GM19463 (cell line): ENCODE measurements around the gene PTPRD.
"Not testable (repeated sequence)": the region's sequence is repeated elsewhere in the genome, so short reads cannot be mapped to it uniquely, and the experiment has no call there.

Experiments
- ATAC-seq: cut with Tn5 transposase; IDR thresholded peaks from one replicate; pipeline ENCODE4 v1.9.1; 2021; ENCODE audit warnings: mild to moderate bottlenecking, moderate library complexity; ENCODE audit not compliant: unreplicated experiment

Gene PTPRD

GRCh38 chr9:9552665-9553064 lies 1060.1 kb downstream of the PTPRD start:
- no peak for ATAC-seq

- ATAC-seq, result no peak
Observed at GRCh38 chr9:9538766-9539165, 1074.0 kb downstream of the PTPRD start.

- no peak for ATAC-seq
Observed at GRCh38 chr9:9538356-9538755, 1074.4 kb downstream of the PTPRD start.

DNA sequence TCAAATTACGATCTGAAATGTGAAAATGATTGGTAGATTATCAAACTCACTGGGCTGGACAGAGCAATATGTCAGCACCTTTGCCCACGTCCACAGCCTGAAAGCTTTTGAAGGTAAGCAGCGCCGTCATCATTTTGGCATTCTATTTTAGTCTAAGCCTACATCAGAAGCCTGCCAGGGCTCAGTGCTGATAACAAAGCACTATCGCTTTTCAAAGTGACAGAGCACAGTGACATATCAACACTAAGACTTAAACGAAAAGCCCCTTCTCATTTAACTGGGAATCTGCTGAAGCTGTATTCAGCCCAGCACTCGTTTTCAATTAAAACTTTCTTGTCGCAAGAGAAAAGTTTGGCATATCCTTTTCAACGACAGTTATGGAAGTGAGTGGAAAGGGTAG lies 1076.3 kb downstream of the PTPRD start:
- ATAC-seq, result no peak

- no peak for ATAC-seq
Observed at GRCh38 chr9:9523476-9524139, 1089.2 kb downstream of the PTPRD start.

DNA sequence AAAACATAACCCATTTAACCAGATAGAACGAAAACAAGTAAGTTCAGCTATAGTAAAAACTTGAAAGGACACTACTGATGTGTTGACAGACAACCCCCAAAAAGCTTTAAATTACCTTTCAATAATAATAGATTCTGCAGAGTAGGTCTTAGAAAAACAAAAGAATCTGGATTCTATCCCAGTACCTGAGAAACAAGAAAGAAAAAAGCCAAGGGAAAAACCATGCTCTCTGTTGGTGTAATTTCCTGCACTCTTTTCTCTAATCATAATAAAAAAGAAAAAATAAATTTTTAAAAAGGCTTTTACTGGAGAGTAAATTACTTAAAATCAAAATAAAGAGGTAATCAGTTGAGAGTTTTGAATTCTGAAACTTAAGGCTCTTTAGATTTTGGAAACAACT lies 1090.4 kb downstream of the PTPRD start:
- no peak for ATAC-seq

GRCh38 chr9:9521033-9521779 lies 1091.6 kb downstream of the PTPRD start:
- no peak for ATAC-seq

GRCh38 chr9:9504869-9505268 lies 1107.9 kb downstream of the PTPRD start:
- ATAC-seq, result no peak

- no peak for ATAC-seq
Observed at GRCh38 chr9:9499546-9499945, 1113.3 kb downstream of the PTPRD start.

DNA sequence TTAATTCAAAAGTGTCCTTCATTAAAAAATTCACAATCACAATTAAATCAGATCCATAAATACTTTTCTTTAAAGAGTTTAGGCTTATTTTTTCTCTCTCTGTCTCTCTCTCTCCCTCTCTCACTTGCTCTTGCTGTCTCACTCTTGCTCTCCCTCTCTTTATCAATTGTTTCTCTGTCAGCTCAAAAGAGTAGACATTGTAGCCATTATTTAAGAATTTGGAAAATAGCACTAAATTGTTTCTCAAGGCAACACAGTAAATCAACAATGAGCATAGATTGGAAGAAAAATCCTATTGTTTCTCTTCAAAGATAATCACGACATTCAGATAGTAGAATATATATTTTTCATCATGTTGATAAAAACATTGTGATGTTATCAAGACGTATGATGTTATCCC lies 1114.0 kb downstream of the PTPRD start:
- no peak for ATAC-seq

GRCh38 chr9:9498128-9498527 lies 1114.7 kb downstream of the PTPRD start:
- ATAC-seq, result no peak

DNA sequence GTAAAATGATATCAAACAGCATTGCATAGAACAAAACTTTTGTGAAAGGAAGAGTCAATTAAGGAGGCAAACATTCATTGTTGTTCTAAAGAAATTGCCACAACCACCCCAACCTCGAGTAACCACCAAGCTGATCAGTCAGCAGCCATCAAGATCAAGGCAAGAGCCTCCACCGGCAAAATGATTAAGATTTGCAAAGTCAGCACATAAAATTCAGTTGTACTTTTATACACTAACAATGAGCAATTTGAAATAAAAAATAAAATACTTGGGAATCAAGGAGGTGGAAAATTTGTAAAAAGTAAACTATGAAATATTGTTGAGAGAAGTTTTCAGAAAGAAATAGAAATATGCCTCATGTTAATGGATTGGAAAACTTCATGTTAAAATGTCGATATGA lies 1118.5 kb downstream of the PTPRD start:
- ATAC-seq, result no peak

GRCh38 chr9:9492506-9492905 lies 1120.3 kb downstream of the PTPRD start:
- ATAC-seq, result no peak

- ATAC-seq, result no peak
Observed at GRCh38 chr9:9489183-9489582, 1123.6 kb downstream of the PTPRD start.

DNA sequence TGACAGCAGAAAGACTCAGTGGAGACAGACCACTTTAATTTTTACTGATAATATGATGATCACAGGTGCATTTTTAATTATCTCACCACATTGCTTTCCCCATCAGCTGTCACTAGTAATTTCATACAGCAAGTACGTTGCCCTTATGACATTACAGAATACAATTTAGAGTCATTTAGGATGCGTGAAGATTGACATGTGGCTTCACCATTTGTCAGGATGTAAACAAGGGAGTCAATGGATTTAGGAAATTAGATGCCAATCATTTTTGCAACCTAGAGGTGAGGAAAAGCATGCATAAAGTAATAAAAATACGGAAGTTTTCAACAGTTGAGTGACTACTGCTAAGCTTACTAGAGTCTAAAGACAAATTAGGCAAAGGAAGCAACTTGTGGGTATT lies 1129.6 kb downstream of the PTPRD start:
- no peak for ATAC-seq

DNA sequence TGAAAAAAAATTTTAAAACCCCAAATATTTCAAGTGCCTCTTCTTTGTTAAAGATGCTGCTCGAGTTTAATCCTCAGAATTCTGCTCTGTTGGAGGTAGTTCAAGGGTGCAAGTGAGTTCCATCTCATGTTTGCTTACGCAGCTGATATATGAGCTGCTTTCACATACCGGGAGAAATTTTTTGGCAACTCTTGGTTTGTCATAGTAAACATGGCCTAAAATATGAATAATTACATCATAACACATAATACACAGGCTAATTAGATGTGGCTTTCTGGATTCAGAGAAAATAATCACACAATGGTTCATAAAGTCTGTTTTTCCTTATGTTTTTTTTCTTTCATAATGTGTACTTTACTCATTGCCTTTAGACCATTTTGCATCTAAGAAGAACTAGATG lies 1134.1 kb downstream of the PTPRD start:
- ATAC-seq, result no peak

GRCh38 chr9:9469271-9469670 lies 1143.5 kb downstream of the PTPRD start:
- no peak for ATAC-seq

- not testable (repeated sequence) for ATAC-seq
Observed at GRCh38 chr9:9441874-9442273, 1170.9 kb downstream of the PTPRD start.

DNA sequence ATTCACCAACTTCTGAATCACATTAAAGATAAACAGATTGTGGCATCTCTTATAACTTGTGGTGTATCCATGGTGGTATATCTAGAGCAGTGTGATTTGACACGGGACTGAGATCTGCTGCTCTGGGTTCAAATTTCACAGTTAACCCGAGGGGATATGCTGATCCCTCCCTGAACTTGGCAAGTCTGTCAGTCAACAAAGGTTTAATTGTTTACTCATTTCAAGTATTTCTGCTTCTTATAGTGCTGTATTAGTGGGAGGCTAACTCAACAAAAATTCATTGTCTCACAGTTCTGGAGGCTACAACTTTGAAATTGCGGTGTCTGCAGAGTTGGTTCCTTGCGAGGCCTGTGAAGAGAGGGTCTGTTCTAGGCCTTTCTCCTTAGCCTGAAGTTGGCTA lies 1175.2 kb downstream of the PTPRD start:
- no peak for ATAC-seq

- not testable (repeated sequence) for ATAC-seq
Observed at GRCh38 chr9:9426454-9426853, 1186.3 kb downstream of the PTPRD start.

DNA sequence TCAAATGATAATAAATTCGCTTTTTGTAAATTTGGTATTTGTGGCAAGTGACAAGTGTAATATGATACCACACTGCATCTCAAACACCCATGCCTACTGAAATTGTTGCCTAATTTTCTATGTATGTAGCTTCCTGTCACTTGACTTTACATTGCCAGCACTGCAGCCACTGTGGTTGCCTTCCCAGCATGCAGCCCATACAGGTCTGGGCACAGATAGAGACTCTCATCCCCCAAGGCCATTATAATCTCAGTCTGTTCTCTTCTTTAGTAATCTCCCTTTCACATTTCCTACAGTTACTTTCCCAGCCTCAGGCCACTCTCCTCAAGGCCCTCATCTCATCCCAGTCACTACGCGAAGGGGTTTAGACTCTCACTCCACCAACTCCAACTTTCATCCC lies 1200.6 kb downstream of the PTPRD start:
- ATAC-seq, result no peak

GRCh38 chr9:9410736-9411135 lies 1202.1 kb downstream of the PTPRD start:
- ATAC-seq, result no peak

DNA sequence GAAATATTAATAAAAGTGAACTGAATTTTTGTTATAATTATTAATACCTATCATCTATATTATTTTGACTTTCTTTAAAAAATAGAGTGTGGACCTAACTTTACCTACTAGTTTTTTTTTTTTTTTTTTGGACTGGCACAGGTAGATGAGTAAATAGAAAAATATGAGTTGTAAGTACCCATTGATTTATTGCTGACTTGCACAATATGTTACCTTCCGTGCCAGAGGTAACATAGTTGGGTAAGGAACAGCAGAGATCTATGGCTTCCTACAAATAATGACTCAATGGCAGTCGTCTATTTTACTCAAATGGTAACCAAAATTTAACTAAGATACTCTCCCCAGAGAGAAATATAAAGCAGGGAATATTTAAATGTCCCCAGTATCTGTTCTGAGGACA lies 1212.8 kb downstream of the PTPRD start:
- no peak for ATAC-seq
